ENCODE data around the gene HPS3.

DNA sequence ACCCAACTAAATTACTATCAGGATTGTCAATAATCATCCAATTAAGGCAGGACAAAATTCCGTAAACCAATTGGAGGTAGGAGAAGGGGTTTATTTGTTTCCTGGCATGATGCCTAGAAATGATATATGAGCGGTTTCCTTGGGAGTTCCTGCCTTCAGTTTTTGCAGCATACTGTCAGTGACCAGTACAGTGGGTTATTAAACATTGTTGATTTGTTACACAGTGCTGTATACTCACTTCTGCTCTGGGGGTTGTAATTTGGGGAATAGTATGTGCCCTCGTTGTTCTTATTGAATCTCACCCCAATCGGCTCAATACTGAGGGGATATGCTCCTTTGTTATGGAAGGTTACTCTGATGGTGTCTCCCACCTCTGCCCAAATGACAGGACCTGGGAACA lies 70.0 kb downstream of the HPS3 start:
- TF ChIP-seq, protein P1, sequence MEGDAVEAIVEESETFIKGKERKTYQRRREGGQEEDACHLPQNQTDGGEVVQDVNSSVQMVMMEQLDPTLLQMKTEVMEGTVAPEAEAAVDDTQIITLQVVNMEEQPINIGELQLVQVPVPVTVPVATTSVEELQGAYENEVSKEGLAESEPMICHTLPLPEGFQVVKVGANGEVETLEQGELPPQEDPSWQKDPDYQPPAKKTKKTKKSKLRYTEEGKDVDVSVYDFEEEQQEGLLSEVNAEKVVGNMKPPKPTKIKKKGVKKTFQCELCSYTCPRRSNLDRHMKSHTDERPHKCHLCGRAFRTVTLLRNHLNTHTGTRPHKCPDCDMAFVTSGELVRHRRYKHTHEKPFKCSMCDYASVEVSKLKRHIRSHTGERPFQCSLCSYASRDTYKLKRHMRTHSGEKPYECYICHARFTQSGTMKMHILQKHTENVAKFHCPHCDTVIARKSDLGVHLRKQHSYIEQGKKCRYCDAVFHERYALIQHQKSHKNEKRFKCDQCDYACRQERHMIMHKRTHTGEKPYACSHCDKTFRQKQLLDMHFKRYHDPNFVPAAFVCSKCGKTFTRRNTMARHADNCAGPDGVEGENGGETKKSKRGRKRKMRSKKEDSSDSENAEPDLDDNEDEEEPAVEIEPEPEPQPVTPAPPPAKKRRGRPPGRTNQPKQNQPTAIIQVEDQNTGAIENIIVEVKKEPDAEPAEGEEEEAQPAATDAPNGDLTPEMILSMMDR (IDR thresholded peaks at IDR 0.05 in 4 of 5, conservative IDR thresholded peaks at IDR 0.05 in 1 of 5) = no peak
- TF ChIP-seq POLR2A (IDR thresholded peaks at IDR 0.05) = no peak
